Measurements from ENCODE around the gene C17orf113.
A peak's percentile ranks its signal among the peaks of the same experiment; 100 is the strongest.
"Not testable (repeated sequence)": the region's sequence is repeated elsewhere in the genome, so short reads cannot be mapped to it uniquely, and the experiment has no call there.

The C17orf113 gene

GRCh38 chr17:42017866-42018200 is 32.6 kb downstream of the C17orf113 start:
- H3K4me3 Mint-ChIP-seq, result peak overlapping the region; percentile 98
- H3K27ac Mint-ChIP-seq, result peak overlapping the region; percentile 98
- peaks cover 77% of the 10 kb centered on the region for H3K4me1 Mint-ChIP-seq
- peaks cover 14% of the 10 kb centered on the region for H3K36me3 Mint-ChIP-seq
- H3K9me3 Mint-ChIP-seq, result no peaks in the 10 kb centered on the region
- H3K27me3 Mint-ChIP-seq, result no peaks in the 10 kb centered on the region
- peak; percentile 26 for ATAC-seq

GRCh38 chr17:42016941-42017865 is 33.2 kb downstream of the C17orf113 start, which contains the start of gene DNAJC7:
DNAJC7 (minus strand) TSS chr17:42017439; CDS start chr17:42017416, 23 bp downstream.
- peak; percentile 97 for ATAC-seq
- Mint-ChIP-seq H3K9me3 (no peaks in the 10 kb centered on the region), H3K4me3 (peak within 1 kb of the TSS; percentile 98), H3K27me3 (no peaks in the 10 kb centered on the region), H3K36me3 (peaks cover 10% of the 10 kb centered on the region), H3K27ac (peak within 1 kb of the TSS; percentile 98), H3K4me1 (peaks cover 80% of the 10 kb centered on the region)

GRCh38 chr17:42016411-42016831 is 34.0 kb downstream of the C17orf113 start:
- Mint-ChIP-seq H3K27me3 (no peaks in the 10 kb centered on the region), H3K4me1 (peaks cover 80% of the 10 kb centered on the region), H3K9me3 (no peaks in the 10 kb centered on the region), H3K27ac (peak overlapping the region; percentile 98), H3K4me3 (peak overlapping the region; percentile 98), H3K36me3 (peaks cover 4% of the 10 kb centered on the region)
- ATAC-seq, result no peak

- not testable (repeated sequence) for H3K9me3 Mint-ChIP-seq, H3K36me3 Mint-ChIP-seq, H3K27ac Mint-ChIP-seq, ATAC-seq, H3K27me3 Mint-ChIP-seq, H3K4me3 Mint-ChIP-seq
- H3K4me1 Mint-ChIP-seq, result peaks cover 82% of the 10 kb centered on the region
These were observed 36.7 kb downstream of the C17orf113 start for GRCh38 chr17:42013740-42014139.

GRCh38 chr17:42012363-42012762 is 38.0 kb downstream of the C17orf113 start:
- peaks cover 70% of the 10 kb centered on the region for H3K4me1 Mint-ChIP-seq
- not testable (repeated sequence) for H3K27me3 Mint-ChIP-seq, H3K9me3 Mint-ChIP-seq, H3K27ac Mint-ChIP-seq, H3K36me3 Mint-ChIP-seq, ATAC-seq, H3K4me3 Mint-ChIP-seq

GRCh38 chr17:42010898-42011516 is 39.4 kb downstream of the C17orf113 start:
- Mint-ChIP-seq H3K4me3 (no peak overlapping the region), H3K27me3 (no peaks in the 10 kb centered on the region), H3K9me3 (no peaks in the 10 kb centered on the region), H3K36me3 (peaks cover 14% of the 10 kb centered on the region), H3K27ac (no peak overlapping the region), H3K4me1 (peaks cover 69% of the 10 kb centered on the region)
- ATAC-seq, result no peak

- H3K4me3 Mint-ChIP-seq, H3K27me3 Mint-ChIP-seq, ATAC-seq, H3K9me3 Mint-ChIP-seq, H3K27ac Mint-ChIP-seq: not testable (repeated sequence)
- Mint-ChIP-seq H3K36me3 (peaks cover 14% of the 10 kb centered on the region), H3K4me1 (peaks cover 64% of the 10 kb centered on the region)
These were observed 40.1 kb downstream of the C17orf113 start for GRCh38 chr17:42010266-42010680.

- H3K9me3 Mint-ChIP-seq, result no peaks in the 10 kb centered on the region
- no peak overlapping the region for H3K4me3 Mint-ChIP-seq
- H3K27ac Mint-ChIP-seq, result no peak overlapping the region
- H3K36me3 Mint-ChIP-seq, result peaks cover 14% of the 10 kb centered on the region
- H3K4me1 Mint-ChIP-seq, result peaks cover 63% of the 10 kb centered on the region
- H3K27me3 Mint-ChIP-seq, result no peaks in the 10 kb centered on the region
- no peak for ATAC-seq
These were observed 41.2 kb downstream of the C17orf113 start for GRCh38 chr17:42009170-42009569.

- Mint-ChIP-seq H3K27me3 (no peaks in the 10 kb centered on the region), H3K27ac (no peak overlapping the region), H3K4me1 (peaks cover 27% of the 10 kb centered on the region)
These were observed 45.2 kb downstream of the C17orf113 start for GRCh38 chr17:42005166-42005565.

GRCh38 chr17:42002792-42003301 is 47.6 kb downstream of the C17orf113 start:
- Mint-ChIP-seq H3K4me1 (peaks cover 13% of the 10 kb centered on the region), H3K27me3 (no peaks in the 10 kb centered on the region), H3K4me3 (no peak overlapping the region), H3K36me3 (peaks cover 40% of the 10 kb centered on the region), H3K27ac (no peak overlapping the region), H3K9me3 (no peaks in the 10 kb centered on the region)
- no peak for ATAC-seq

More at GRCh38 chr17:42005166-42005565, 45.2 kb downstream of the C17orf113 start:
- ATAC-seq, result no peak
- peaks cover 35% of the 10 kb centered on the region for H3K36me3 Mint-ChIP-seq
- no peaks in the 10 kb centered on the region for H3K9me3 Mint-ChIP-seq
- no peak overlapping the region for H3K4me3 Mint-ChIP-seq

- Mint-ChIP-seq H3K27me3 (no peaks in the 10 kb centered on the region), H3K9me3 (no peaks in the 10 kb centered on the region), H3K27ac (no peak overlapping the region), H3K4me1 (peaks cover 12% of the 10 kb centered on the region), H3K4me3 (no peak overlapping the region), H3K36me3 (peaks cover 39% of the 10 kb centered on the region)
- no peak for ATAC-seq
These were observed 48.1 kb downstream of the C17orf113 start for GRCh38 chr17:42002175-42002791.

- no peak for ATAC-seq
- Mint-ChIP-seq H3K9me3 (no peaks in the 10 kb centered on the region), H3K27ac (no peak overlapping the region), H3K4me1 (peaks cover 13% of the 10 kb centered on the region), H3K36me3 (peaks cover 40% of the 10 kb centered on the region), H3K4me3 (no peak overlapping the region), H3K27me3 (no peaks in the 10 kb centered on the region)
These were observed 48.7 kb downstream of the C17orf113 start for GRCh38 chr17:42001729-42002128.

- Mint-ChIP-seq H3K4me1 (peaks cover 24% of the 10 kb centered on the region), H3K27me3 (no peaks in the 10 kb centered on the region), H3K27ac (peak overlapping the region; percentile 52), H3K4me3 (no peak overlapping the region), H3K36me3 (peaks cover 51% of the 10 kb centered on the region), H3K9me3 (no peaks in the 10 kb centered on the region)
- ATAC-seq, result no peak
These were observed 49.8 kb downstream of the C17orf113 start for GRCh38 chr17:42000413-42001133.

GRCh38 chr17:41998497-41998896 is 51.9 kb downstream of the C17orf113 start:
- H3K4me1 Mint-ChIP-seq, result peaks cover 17% of the 10 kb centered on the region
- peak overlapping the region; percentile 87 for H3K27ac Mint-ChIP-seq
- H3K9me3 Mint-ChIP-seq, result no peaks in the 10 kb centered on the region
- peaks cover 51% of the 10 kb centered on the region for H3K36me3 Mint-ChIP-seq
- ATAC-seq, result no peak
- H3K4me3 Mint-ChIP-seq, result no peak overlapping the region
- no peaks in the 10 kb centered on the region for H3K27me3 Mint-ChIP-seq

GRCh38 chr17:41996855-41997164 is 53.6 kb downstream of the C17orf113 start:
- H3K27ac Mint-ChIP-seq, result peak overlapping the region; percentile 87
- peak overlapping the region; percentile 69 for H3K4me3 Mint-ChIP-seq
- H3K36me3 Mint-ChIP-seq, result peaks cover 47% of the 10 kb centered on the region
- H3K9me3 Mint-ChIP-seq, result no peaks in the 10 kb centered on the region
- H3K4me1 Mint-ChIP-seq, result peaks cover 17% of the 10 kb centered on the region
- ATAC-seq, result peak; percentile 26
- H3K27me3 Mint-ChIP-seq, result no peaks in the 10 kb centered on the region
